ACC112 (cell line): ENCODE results near the gene MRPL55.
"Not testable (repeated sequence)": the region's sequence is repeated elsewhere in the genome, so short reads cannot be mapped to it uniquely, and the experiment has no call there.

Experiments used
- H2AFZ ChIP-seq: fragments of 200-600 bp; sonication (generic); one replicate; pipeline ENCODE4 v1.6.0; 2017; ENCODE audit warnings: antibody characterized with exemption, low read length; ENCODE audit not compliant: unreplicated experiment
- H3K27ac ChIP-seq: fragments of 200-600 bp; sonication (generic); 2 replicates; pipeline ENCODE4 v1.5.1; 2014; ENCODE audit warnings: low read depth, mild to moderate bottlenecking, antibody characterized with exemption, low read length, moderate library complexity
- H3K27me3 ChIP-seq: fragments of 200-600 bp; sonication (generic); 2 replicates; pipeline ENCODE4 v1.6.1; 2014; ENCODE audit warnings: mild to moderate bottlenecking, antibody characterized with exemption, low read length, moderate library complexity, mixed read lengths; ENCODE audit not compliant: insufficient read depth
- H3K36me3 ChIP-seq: fragments of 200-600 bp; sonication (generic); 2 replicates; pipeline ENCODE4 v1.6.1; 2016; ENCODE audit warnings: mild to moderate bottlenecking, antibody characterized with exemption, low read length, moderate library complexity, mixed read lengths; ENCODE audit not compliant: insufficient read depth
- H3K4me1 ChIP-seq: fragments of 200-600 bp; sonication (generic); one replicate; pipeline ENCODE4 v1.6.1; 2016; ENCODE audit warnings: low read length, mixed read lengths; ENCODE audit not compliant: insufficient read depth, unreplicated experiment, control insufficient read depth
- H3K4me3 ChIP-seq: fragments of 200-600 bp; sonication (generic); 2 replicates; pipeline ENCODE4 v1.5.1; 2014; ENCODE audit warnings: mild to moderate bottlenecking, low read depth, low read length
- H3K79me2 ChIP-seq: fragments of 200-600 bp; sonication (generic); one replicate; pipeline ENCODE4 v1.6.0; 2016; ENCODE audit warnings: low read length; ENCODE audit not compliant: control insufficient read depth, unreplicated experiment, insufficient read depth

The MRPL55 gene

DNA sequence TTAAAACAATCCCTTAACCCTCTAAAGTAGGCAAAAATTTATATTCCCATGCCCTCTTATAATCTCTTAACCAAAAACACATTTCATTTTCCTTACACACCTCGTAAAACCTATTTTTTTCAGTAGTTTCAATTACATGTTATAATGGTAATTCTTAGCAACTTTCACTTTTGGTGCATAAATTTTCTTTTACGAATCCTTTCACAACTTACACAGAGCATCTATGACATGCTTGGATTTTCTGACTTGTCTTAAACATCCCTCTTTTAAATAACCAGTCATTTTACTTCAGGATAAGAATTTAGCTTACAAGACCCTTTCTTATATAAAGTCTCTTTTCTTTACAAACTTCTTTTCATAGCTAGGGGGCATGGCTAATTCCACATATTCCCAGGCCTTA, 8.9 kb upstream of the MRPL55 start:
- Histone ChIP-seq H3K4me3 (no peak overlapping the region), H2AFZ (no peak overlapping the region), H3K79me2 (no peaks in the 10 kb centered on the region), H3K4me1 (no peaks in the 10 kb centered on the region), H3K36me3 (no peaks in the 10 kb centered on the region), H3K27me3 (peaks cover 6% of the 10 kb centered on the region; the same call in 1 of the 2 replicates), H3K27ac (no peak overlapping the region)

DNA sequence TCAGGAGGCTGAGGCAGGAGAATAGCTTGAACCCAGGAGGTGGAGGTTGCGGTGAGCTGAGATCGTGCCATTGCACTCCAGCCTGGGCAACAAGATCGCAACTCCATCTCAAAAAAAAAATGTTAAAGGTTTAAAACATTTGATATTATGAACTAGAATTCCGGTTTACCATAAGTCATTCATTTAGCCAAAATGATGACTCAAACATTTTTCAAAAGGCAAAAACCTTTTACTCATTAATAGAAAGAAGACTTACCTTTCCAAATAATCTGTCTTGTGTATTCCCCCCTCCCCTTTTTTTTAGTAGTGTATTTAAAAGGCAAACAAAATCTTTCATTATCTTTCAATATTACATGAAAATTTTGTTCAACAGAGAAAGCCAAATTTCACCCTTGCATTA, 8.2 kb upstream of the MRPL55 start:
- Histone ChIP-seq H3K27ac (no peak overlapping the region), H3K79me2 (no peaks in the 10 kb centered on the region), H3K4me3 (no peak overlapping the region), H3K27me3 (peaks cover 2% of the 10 kb centered on the region; the same call in 1 of the 2 replicates), H3K4me1 (no peaks in the 10 kb centered on the region), H3K36me3 (no peaks in the 10 kb centered on the region), H2AFZ (no peak overlapping the region)

- Histone ChIP-seq H3K79me2 (no peaks in the 10 kb centered on the region), H3K27ac (no peak overlapping the region), H3K4me3 (no peak overlapping the region), H2AFZ (no peak overlapping the region), H3K36me3 (no peaks in the 10 kb centered on the region), H3K27me3 (no peaks in the 10 kb centered on the region), H3K4me1 (no peaks in the 10 kb centered on the region)
These were observed 5.7 kb upstream of the MRPL55 start for GRCh38 chr1:228114827-228115226.

- H3K36me3 ChIP-seq, result no peaks in the 10 kb centered on the region
- no peaks in the 10 kb centered on the region for H3K27me3 ChIP-seq
- peaks cover 11% of the 10 kb centered on the region for H3K79me2 ChIP-seq
- H3K4me1 ChIP-seq, result peaks cover 7% of the 10 kb centered on the region
- no peak overlapping the region for H2AFZ ChIP-seq
- H3K4me3 ChIP-seq, result no peak overlapping the region
- H3K27ac ChIP-seq, result no peak overlapping the region
These were observed 3.5 kb upstream of the MRPL55 start for GRCh38 chr1:228112617-228113016.

DNA sequence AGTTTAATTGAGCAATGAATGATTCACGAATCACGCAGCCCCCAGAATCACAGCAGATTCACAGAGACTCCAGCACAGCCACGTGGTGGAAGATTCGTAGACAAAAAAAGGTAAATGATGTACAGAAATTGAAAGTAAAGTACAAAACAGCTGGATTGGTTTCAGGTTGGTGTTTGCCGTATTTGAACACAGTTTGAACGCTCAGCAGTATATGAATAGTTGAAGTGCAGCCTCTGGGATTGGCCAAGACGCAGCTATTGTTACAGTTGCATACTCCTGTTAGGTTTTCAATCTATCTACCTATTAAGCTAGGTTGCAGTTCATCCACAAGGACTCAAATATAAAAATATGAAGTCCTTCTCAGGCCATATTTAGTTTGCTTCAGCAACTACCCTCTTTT, 3.1 kb upstream of the MRPL55 start:
- Histone ChIP-seq H3K27me3 (no peaks in the 10 kb centered on the region), H2AFZ (no peak overlapping the region), H3K36me3 (no peaks in the 10 kb centered on the region), H3K4me3 (no peak overlapping the region), H3K27ac (no peak overlapping the region), H3K79me2 (peaks cover 11% of the 10 kb centered on the region), H3K4me1 (peaks cover 7% of the 10 kb centered on the region)

- not testable (repeated sequence) for H3K27ac ChIP-seq, H3K27me3 ChIP-seq, H3K4me3 ChIP-seq, H3K4me1 ChIP-seq, H2AFZ ChIP-seq, H3K36me3 ChIP-seq
- peaks cover 11% of the 10 kb centered on the region for H3K79me2 ChIP-seq
These were observed 2.2 kb upstream of the MRPL55 start for GRCh38 chr1:228111315-228111714.

DNA sequence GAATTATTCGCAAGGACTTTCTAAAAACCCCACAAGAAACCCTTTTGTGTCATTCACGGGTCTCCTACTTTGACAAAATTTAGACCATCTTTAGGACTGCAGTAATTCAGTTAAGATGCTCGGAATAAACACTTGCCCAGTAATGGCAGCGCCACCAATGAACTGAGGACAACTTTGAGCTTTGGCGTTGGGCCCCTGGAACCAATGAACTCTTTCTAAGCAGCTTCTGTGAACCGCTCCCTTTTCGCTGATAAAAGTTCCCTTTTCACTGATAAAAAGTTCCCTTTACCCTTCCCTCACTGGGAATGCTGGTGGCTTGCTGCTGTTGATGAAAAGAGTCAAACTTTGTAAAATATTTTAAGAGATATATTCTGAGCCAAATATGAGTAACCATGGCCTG, 1.5 kb upstream of the MRPL55 start:
- Histone ChIP-seq H3K79me2 (peaks cover 11% of the 10 kb centered on the region), H3K4me3 (no peak overlapping the region; the same call in 1 of the 2 replicates), H3K27me3 (no peaks in the 10 kb centered on the region), H3K36me3 (no peaks in the 10 kb centered on the region), H3K4me1 (peaks cover 7% of the 10 kb centered on the region), H3K27ac (no peak overlapping the region), H2AFZ (no peak overlapping the region)

GRCh38 chr1:228109962-228110488, 926 bp upstream of the MRPL55 start:
- no peak overlapping the region for H3K27ac ChIP-seq
- H2AFZ ChIP-seq, result peak overlapping the region; percentile 94

GRCh38 chr1:228108742-228109072, 392 bp downstream of the MRPL55 start:
- H3K27ac ChIP-seq, result no peak overlapping the region
- peaks cover 15% of the 10 kb centered on the region for H3K4me1 ChIP-seq

More at GRCh38 chr1:228109962-228110488, 926 bp upstream of the MRPL55 start:
- Histone ChIP-seq H3K4me3 (peak overlapping the region; percentile 89), H3K4me1 (peaks cover 7% of the 10 kb centered on the region), H3K79me2 (peaks cover 11% of the 10 kb centered on the region), H3K27me3 (no peaks in the 10 kb centered on the region), H3K36me3 (no peaks in the 10 kb centered on the region)

DNA sequence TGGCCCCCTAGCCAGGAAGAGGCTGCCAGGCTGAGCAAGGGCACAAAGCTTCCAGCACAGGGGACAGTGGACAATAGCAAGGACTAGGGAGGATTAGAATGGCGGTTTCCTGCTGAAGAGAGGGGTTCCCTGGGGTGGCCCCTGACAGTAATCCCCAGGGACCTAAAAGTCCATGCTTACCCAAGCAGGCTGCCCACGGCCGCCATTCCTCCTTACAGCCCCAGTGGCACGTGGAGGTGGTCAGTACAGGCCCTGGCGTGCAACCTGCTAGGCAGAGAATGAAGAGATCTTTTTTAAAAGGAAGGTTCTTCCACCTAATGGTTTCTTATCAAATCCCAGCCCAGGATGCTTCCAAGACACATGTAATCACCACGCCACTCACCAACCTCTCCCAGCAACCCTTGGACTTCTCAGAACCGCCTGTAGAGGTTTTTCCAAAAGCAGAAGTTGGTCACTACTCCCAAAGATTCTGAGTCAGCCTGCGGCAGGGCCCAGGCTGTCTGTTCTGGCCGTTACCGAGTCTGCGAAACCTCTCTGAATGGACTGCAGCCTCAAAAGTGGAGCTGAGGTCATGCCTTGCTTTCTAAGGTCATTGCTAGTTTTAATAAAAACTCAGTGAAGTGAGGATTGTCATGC, 926 bp downstream of the MRPL55 start:
- Histone ChIP-seq H3K4me1 (peaks cover 15% of the 10 kb centered on the region), H3K79me2 (peaks cover 11% of the 10 kb centered on the region), H2AFZ (no peak overlapping the region), H3K4me3 (peak overlapping the region; percentile 89), H3K27me3 (no peaks in the 10 kb centered on the region), H3K27ac (no peak overlapping the region), H3K36me3 (no peaks in the 10 kb centered on the region)

More at GRCh38 chr1:228108742-228109072, 392 bp downstream of the MRPL55 start:
- Histone ChIP-seq H3K79me2 (peaks cover 11% of the 10 kb centered on the region), H3K4me3 (peak overlapping the region; percentile 89), H3K27me3 (no peaks in the 10 kb centered on the region), H2AFZ (peak overlapping the region; percentile 26), H3K36me3 (no peaks in the 10 kb centered on the region)

DNA sequence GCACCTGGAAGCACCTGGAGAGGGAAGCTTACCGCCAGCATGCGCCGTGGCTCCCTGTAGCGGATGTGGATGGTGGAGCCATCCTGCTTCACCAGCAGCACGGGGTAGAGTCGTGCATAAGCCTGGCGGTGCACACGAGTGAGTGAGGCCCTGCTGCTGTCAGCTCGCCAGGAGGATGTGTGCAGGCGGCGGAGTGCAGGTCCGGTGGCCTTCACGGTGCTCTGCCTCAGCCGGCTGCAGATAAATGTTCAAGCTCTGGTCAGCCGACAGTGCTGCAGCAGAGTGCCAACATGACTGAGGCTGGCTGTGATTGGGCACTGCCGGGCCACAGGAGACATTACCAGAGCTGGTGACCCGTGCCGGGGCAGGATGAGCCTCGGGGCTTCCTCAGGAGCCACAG, 1.5 kb downstream of the MRPL55 start:
- H3K36me3 ChIP-seq, result no peaks in the 10 kb centered on the region
- peak overlapping the region; percentile 89; the same call in 1 of the 2 replicates for H3K4me3 ChIP-seq
- H3K27ac ChIP-seq, result no peak overlapping the region
- no peak overlapping the region for H2AFZ ChIP-seq
- H3K79me2 ChIP-seq, result peaks cover 11% of the 10 kb centered on the region
- no peaks in the 10 kb centered on the region for H3K27me3 ChIP-seq
- peaks cover 15% of the 10 kb centered on the region for H3K4me1 ChIP-seq
